GM12873 (cell line): ENCODE measurements around the gene IL17REL.
A peak's percentile ranks its signal among the peaks of the same experiment; 100 is the strongest.

ENCODE experiments used
- TF ChIP-seq, protein P1 (sequence below): IDR thresholded peaks from 2 replicates; pipeline ENCODE4 v1.5.1; 2012; ENCODE audit warnings: low read depth, mild to moderate bottlenecking, moderate library complexity, low read length, control low read depth; ENCODE audit not compliant: insufficient read depth; ENCODE audit errors: missing control alignments

The IL17REL gene

GRCh38 chr22:49983148-49984042, 29.2 kb downstream of the IL17REL start:
- TF ChIP-seq, protein P1, sequence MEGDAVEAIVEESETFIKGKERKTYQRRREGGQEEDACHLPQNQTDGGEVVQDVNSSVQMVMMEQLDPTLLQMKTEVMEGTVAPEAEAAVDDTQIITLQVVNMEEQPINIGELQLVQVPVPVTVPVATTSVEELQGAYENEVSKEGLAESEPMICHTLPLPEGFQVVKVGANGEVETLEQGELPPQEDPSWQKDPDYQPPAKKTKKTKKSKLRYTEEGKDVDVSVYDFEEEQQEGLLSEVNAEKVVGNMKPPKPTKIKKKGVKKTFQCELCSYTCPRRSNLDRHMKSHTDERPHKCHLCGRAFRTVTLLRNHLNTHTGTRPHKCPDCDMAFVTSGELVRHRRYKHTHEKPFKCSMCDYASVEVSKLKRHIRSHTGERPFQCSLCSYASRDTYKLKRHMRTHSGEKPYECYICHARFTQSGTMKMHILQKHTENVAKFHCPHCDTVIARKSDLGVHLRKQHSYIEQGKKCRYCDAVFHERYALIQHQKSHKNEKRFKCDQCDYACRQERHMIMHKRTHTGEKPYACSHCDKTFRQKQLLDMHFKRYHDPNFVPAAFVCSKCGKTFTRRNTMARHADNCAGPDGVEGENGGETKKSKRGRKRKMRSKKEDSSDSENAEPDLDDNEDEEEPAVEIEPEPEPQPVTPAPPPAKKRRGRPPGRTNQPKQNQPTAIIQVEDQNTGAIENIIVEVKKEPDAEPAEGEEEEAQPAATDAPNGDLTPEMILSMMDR = no peak

- TF ChIP-seq, protein P1 = peak; percentile 66
Measured at GRCh38 chr22:49979587-49980264, 32.8 kb downstream of the IL17REL start.

- TF ChIP-seq, protein P1 = no peak
Measured at GRCh38 chr22:49977578-49977977, 35.0 kb downstream of the IL17REL start.

DNA sequence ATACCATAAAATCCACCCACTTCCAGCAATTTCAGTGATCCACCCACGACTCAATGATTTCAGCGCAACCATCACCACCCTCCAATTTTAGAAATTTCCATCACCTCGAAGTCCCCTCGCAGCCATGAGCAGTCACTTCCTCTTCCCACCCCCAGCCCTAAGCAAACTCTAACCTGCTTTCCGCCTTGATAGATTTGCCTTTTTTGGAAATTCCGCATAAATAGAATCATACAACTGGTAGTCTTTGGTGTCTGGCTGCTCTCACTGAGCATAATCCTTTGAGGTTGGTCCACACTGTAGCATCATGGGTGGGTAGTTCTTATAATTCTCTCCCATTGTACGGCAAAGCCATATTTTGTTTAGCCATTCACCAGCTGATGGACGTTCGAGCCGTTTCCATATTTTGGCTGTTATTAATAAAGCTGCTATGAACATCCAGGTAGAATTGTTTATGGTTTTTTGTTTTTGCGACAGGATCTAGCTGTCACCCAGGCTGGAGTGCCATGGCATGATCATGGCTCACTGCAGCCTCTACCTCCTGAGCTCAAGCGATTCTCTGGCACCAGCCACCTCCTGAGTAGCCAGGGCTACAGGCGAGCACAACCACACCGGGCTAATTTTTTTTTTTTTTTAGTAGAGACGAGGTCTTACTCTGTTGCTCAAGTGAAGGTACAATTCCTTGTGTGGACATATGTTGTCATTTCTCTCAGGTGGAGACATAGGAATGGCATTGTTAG, 36.0 kb downstream of the IL17REL start:
- TF ChIP-seq, protein P1 = no peak

DNA sequence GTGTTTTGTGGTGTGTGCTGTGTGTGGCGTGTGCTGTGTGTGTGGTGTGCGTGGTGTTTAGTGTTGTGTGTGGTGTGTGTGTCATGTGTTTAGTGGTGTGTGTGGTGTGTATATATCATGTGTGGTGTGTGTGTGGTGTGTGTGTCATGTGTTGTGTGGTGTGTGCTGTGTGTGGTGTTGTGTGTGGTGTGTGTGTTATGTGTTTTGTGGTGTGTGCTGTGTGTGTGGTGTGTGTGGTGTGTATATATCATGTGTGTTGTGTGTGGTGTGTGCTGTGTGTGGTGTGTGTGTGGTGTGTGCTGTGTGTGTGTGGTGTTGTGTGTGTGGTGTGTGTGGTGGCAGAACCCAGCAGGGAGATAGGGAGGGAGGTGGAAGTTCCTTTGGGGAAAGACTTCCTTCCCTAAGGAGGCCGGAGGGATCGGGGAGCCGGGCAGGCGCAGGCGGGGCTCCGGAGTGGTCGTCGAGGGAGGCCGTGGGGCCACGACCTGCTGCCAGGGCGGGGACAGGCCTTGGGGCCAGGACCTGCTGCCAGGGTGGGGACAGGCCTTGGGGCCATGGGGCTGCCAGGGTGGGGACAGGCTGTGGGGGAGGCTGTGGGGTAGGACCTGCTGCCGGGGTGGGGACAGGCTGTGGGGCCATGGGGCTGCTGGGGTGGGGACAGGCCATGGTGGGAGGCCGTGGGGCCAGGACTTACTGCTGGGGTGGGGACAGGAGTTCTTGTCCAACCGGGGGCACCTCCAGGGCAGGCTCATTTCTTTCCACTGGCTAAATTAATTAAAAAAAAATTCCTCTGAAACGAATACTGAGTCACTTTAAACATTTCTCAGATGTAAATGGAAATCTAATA, 36.8 kb downstream of the IL17REL start:
- TF ChIP-seq, protein P1 = no peak

- TF ChIP-seq, protein P1 = no peak
Measured at GRCh38 chr22:49973018-49973961, 39.3 kb downstream of the IL17REL start.
